HepG2 (cell line): ENCODE data around the gene SRRM1. TPM values are rescaled to one million over a fixed set of nuclear protein-coding genes. Genes with fewer than 3 reads are reported as not detected.

Experiments
- ATAC-seq: fragments of 200-7000 bp; cut with Tn5 transposase; 3 replicates; pipeline ENCODE4 v1.9.1; 2020; ENCODE audit warnings: mild to moderate bottlenecking, moderate library complexity
- BruUV-seq: library from RNA; stranded (reverse); fragments of 400-500 nt; replicated peaks from 2 replicates; lab custom pipeline; 2021; lab: Mats Ljungman, UMichigan
- CTCF ChIA-PET: fragments of 300-600 bp; formaldehyde crosslinking; extraction: SDS; loops from one replicate; lab custom pipeline; 2021; ENCODE audit warnings: low total read pairs, inconsistent platforms, low intra/inter-chr PET ratio; lab: Yijun Ruan, JAX
- POLR2A ChIA-PET: fragments of 350-600 bp; sonication (Branson Sonifier 250); formaldehyde crosslinking; loops from one replicate; lab custom pipeline; 2020; ENCODE audit warnings: antibody characterized with exemption, inconsistent platforms; lab: Yijun Ruan, JAX
- DNase-seq: peaks from one replicate; pipeline ENCODE4 v3.0.0-alpha.2; 2015; ENCODE audit warnings: low spot score
- FAIRE-seq: peaks from 3 replicates; lab custom pipeline; 2011; peaks lifted over from hg19 to GRCh38; lab: Jason Lieb, UNC
- H2AFZ ChIP-seq: one replicate; pipeline ENCODE4 v1.6.1; 2011; ENCODE audit warnings: low read length, inconsistent platforms
- H3K27ac ChIP-seq: fragments of 300-600 bp; 3 replicates; pipeline ENCODE4 v1.8.0; 2011; ENCODE audit warnings: mixed run types, mild to moderate bottlenecking, mixed read lengths, low read length, inconsistent platforms; ENCODE audit not compliant: insufficient read depth; ENCODE audit errors: extremely low read length
- H3K27me3 ChIP-seq, 2 experiments: fragments of 200-600 bp in 1 of 2; 2 replicates in 1 of 2; 3 replicates in 1 of 2; pipeline versions ENCODE4 v1.6.0 to v1.8.0; 2011; ENCODE audit warnings: low read length in 2 of 2, mild to moderate bottlenecking in 2 of 2, moderate library complexity in 2 of 2, inconsistent platforms in 1 of 2; ENCODE audit not compliant: insufficient read depth in 2 of 2, control insufficient read depth in 1 of 2
- H3K36me3 ChIP-seq, 2 experiments: fragments of 200-600 bp in 1 of 2; replicated peaks in 1 of 2; 2 replicates in 1 of 2; 3 replicates in 1 of 2; pipeline versions ENCODE4 v1.5.1 to v1.8.0; 2011; ENCODE audit warnings: low read length in 2 of 2, inconsistent platforms in 1 of 2; ENCODE audit not compliant: insufficient read depth in 2 of 2, control insufficient read depth in 1 of 2
- H3K4me1 ChIP-seq: 2 replicates; pipeline ENCODE4 v1.5.1; 2012; ENCODE audit warnings: low read length, inconsistent platforms; ENCODE audit not compliant: insufficient read depth
- H3K4me2 ChIP-seq: 2 replicates; pipeline ENCODE4 v1.6.0; 2011; ENCODE audit warnings: low read depth, low read length, inconsistent platforms
- H3K4me3 ChIP-seq, 3 experiments: fragments of 200-600 bp in 1 of 3; sonication (generic), shearing (Covaris generic) in 1 of 3; replicated peaks in 1 of 3; 2 replicates each; pipeline ENCODE4 v1.5.1; 2011 to 2016; ENCODE audit warnings: low read length in 3 of 3, inconsistent platforms in 2 of 3, low read depth in 2 of 3, mild to moderate bottlenecking in 2 of 3, control low read depth in 1 of 3, mixed read lengths in 1 of 3; ENCODE audit not compliant: insufficient read depth in 1 of 3
- H3K79me2 ChIP-seq: one replicate; pipeline ENCODE4 v1.6.1; 2011; ENCODE audit warnings: low read length, inconsistent platforms; ENCODE audit not compliant: insufficient read depth
- H3K9ac ChIP-seq: 2 replicates; pipeline ENCODE4 v1.6.0; 2011; ENCODE audit warnings: mild to moderate bottlenecking, low read depth, low read length, inconsistent platforms; ENCODE audit not compliant: insufficient read depth
- H3K9me3 ChIP-seq: 2 replicates; pipeline ENCODE4 v1.5.1; 2012; ENCODE audit warnings: mild to moderate bottlenecking, low read length
- H4K20me1 ChIP-seq: 2 replicates; pipeline ENCODE4 v1.6.0; 2011; ENCODE audit warnings: inconsistent platforms, mild to moderate bottlenecking, low read length, moderate library complexity; ENCODE audit not compliant: insufficient read depth
- ATF1 ChIP-seq: IDR thresholded peaks from 2 replicates; pipeline ENCODE4 v1.6.1; 2016; ENCODE audit warnings: mild to moderate bottlenecking, control low read depth
- BCL6 ChIP-seq: IDR thresholded peaks from 2 replicates; pipeline ENCODE4 v1.6.1; 2016; ENCODE audit warnings: missing genetic modification reagents, missing compliant biosample characterization
- DDIT3 ChIP-seq: sonication (generic); formaldehyde crosslinking; IDR thresholded peaks from 2 replicates; pipeline ENCODE4 v1.4.0; 2020; ENCODE audit warnings: mild to moderate bottlenecking, missing genetic modification reagents
- ELF4 ChIP-seq: sonication (generic); formaldehyde crosslinking; IDR thresholded peaks from 2 replicates; pipeline ENCODE4 v1.5.0; 2020; ENCODE audit warnings: missing genetic modification reagents, mild to moderate bottlenecking, moderate library complexity, borderline replicate concordance
- EZH2 ChIP-seq: conservative IDR thresholded peaks from 2 replicates; pipeline ENCODE4 v1.6.1; 2012; ENCODE audit warnings: mild to moderate bottlenecking, low read depth, low read length, moderate library complexity
- FOXJ3 ChIP-seq: sonication (generic); formaldehyde crosslinking; IDR thresholded peaks from 2 replicates; pipeline ENCODE4 v1.4.0; 2020; ENCODE audit warnings: missing genetic modification reagents, mild to moderate bottlenecking, borderline replicate concordance
- HNRNPL ChIP-seq: fragments of 200-400 bp; formaldehyde crosslinking; IDR thresholded peaks from 2 replicates; pipeline ENCODE4 v1.6.1; 2017; ENCODE audit warnings: mild to moderate bottlenecking, low read depth, low read length
- HOXA3 ChIP-seq: sonication (generic); formaldehyde crosslinking; IDR thresholded peaks from 2 replicates; pipeline ENCODE4 v1.5.0; 2020; ENCODE audit warnings: missing genetic modification reagents
- IKZF5 ChIP-seq: IDR thresholded peaks from 2 replicates; pipeline ENCODE4 v1.6.1; 2018; ENCODE audit warnings: missing genetic modification reagents, mild to moderate bottlenecking, missing compliant biosample characterization
- ISX ChIP-seq: sonication (generic); formaldehyde crosslinking; conservative IDR thresholded peaks from 2 replicates; pipeline ENCODE4 v1.5.0; 2020; ENCODE audit warnings: missing genetic modification reagents
- KLF6 ChIP-seq: IDR thresholded peaks from 2 replicates; pipeline ENCODE4 v1.8.0; 2016; ENCODE audit warnings: missing biosample characterization, missing genetic modification reagents
- MBD4 ChIP-seq: IDR thresholded peaks from 2 replicates; pipeline ENCODE4 v1.6.1; 2012; ENCODE audit warnings: low read length, inconsistent platforms, borderline replicate concordance
- MED13 ChIP-seq: sonication (generic); formaldehyde crosslinking; IDR thresholded peaks from 2 replicates; pipeline ENCODE4 v1.5.0; 2020; ENCODE audit warnings: missing genetic modification reagents
- NFIB ChIP-seq: sonication (generic); formaldehyde crosslinking; IDR thresholded peaks from 2 replicates; pipeline ENCODE4 v1.9.0; 2021; ENCODE audit warnings: missing genetic modification reagents, mild to moderate bottlenecking, borderline replicate concordance
- NFKB2 ChIP-seq: sonication (generic); formaldehyde crosslinking; IDR thresholded peaks from 2 replicates; pipeline ENCODE4 v1.4.0; 2020; ENCODE audit warnings: missing genetic modification reagents, borderline replicate concordance
- POGK ChIP-seq: sonication (generic); formaldehyde crosslinking; conservative IDR thresholded peaks from 2 replicates; pipeline ENCODE4 v1.8.0; 2022; ENCODE audit warnings: mild to moderate bottlenecking, moderate library complexity, missing genetic modification reagents
- SRF ChIP-seq: IDR thresholded peaks from 2 replicates; pipeline ENCODE4 v1.6.1; 2011; ENCODE audit warnings: mild to moderate bottlenecking, low read depth, low read length, moderate library complexity
- ZNF333 ChIP-seq: sonication (generic); formaldehyde crosslinking; IDR thresholded peaks from 2 replicates; pipeline ENCODE4 v1.4.0; 2020; ENCODE audit warnings: mild to moderate bottlenecking, missing genetic modification reagents, borderline replicate concordance
- ZNF512 ChIP-seq: sonication (generic); formaldehyde crosslinking; IDR thresholded peaks from 2 replicates; pipeline ENCODE4 v1.4.0; 2020; ENCODE audit warnings: mild to moderate bottlenecking, missing genetic modification reagents
- ZSCAN12 ChIP-seq: sonication (generic); formaldehyde crosslinking; IDR thresholded peaks from 2 replicates; pipeline ENCODE4 v1.9.0; 2021; ENCODE audit warnings: mild to moderate bottlenecking, missing genetic modification reagents
- WGBS: methylation state at CpG from one replicate; pipeline ENCODE4 v1.1.6; 2017; ENCODE audit warnings: low lambda C conversion rate; 5-methylcytosine and 5-hydroxymethylcytosine counted together
- in situ Hi-C: cut with HindIII; loops from 2 replicates; pipeline ENCODE4 v1.10.0; 2017; ENCODE audit warnings: low pct_unique_long_range_greater_than_20kb; ENCODE audit not compliant: extremely low pct_ligation_motif_present
- intact Hi-C: fragments of 100-400 bp; cut with micrococcal nuclease; formaldehyde crosslinking; loops from one replicate; pipeline ENCODE4 v1.10.0; 2022; ENCODE audit not compliant: unreplicated experiment
- polyA plus RNA-seq, 8 experiments: library from polyadenylated mRNA; depleted of rRNA in 3 of 8; stranded (reverse) in 7 of 8; unstranded in 1 of 8; fragments of >200 nt; fragmentation: Illumina TruSeq in 4 of 8; extraction: Trizol in 4 of 8; gene quantifications; 2 replicates each; pipeline versions ENCODE4 v1.2.1 to v1.2.3, GENCODE V29; 2011 to 2016; ENCODE audit warnings: low read depth in 4 of 8, missing spikeins in 1 of 8, mixed read lengths in 1 of 8; ENCODE audit not compliant: insufficient read depth in 1 of 8
- total RNA-seq, 5 experiments: library from RNA; depleted of rRNA; stranded (reverse); fragments of >200 nt; fragmentation: Illumina TruSeq; extraction: Trizol; gene quantifications; 2 replicates each; pipeline ENCODE4 v1.2.3, GENCODE V29; 2016; ENCODE audit warnings: low read depth in 1 of 5

SRRM1 gene
- total and polyA plus RNA-seq, 2 of the 13 experiments (the other 11 are each of a cell fraction or from before 2014, with no cell fraction given) = 31.6 to 44.5 TPM

- no peaks in the 10 kb centered on the region; a peak in 1 of 5 replicates for H3K27me3 ChIP-seq
- H3K4me3 ChIP-seq = peak overlapping the region in 1 of 3 experiments; percentile 46; a peak in 2 of 6 replicates
- no peak overlapping the region for H2AFZ ChIP-seq
- ChIA-PET POLR2A (interaction anchor here (0.7 to 1.6 kb wide), 3 partner anchors 11 to 64 kb away, joined by 3 read pairs; no protein-coding TSS in a partner anchor), CTCF (no interaction called here)
- peak overlapping the region; percentile 66 for H3K27ac ChIP-seq
- H3K4me1 ChIP-seq = peaks cover 38% of the 10 kb centered on the region
- no TSS peak for BruUV-seq
- ATAC-seq (peak; percentile 92), DNase-seq (peak; percentile 60), FAIRE-seq (peak; percentile 59)
- H3K4me2 ChIP-seq = peak overlapping the region; percentile 70
- WGBS = 20% methylated on average over 8 of the region's 19 CpGs
- no peak overlapping the region for H3K9ac ChIP-seq
- H3K9me3 ChIP-seq = no peaks in the 10 kb centered on the region
- no peaks in the 10 kb centered on the region for H3K79me2 ChIP-seq
- no peaks in the 10 kb centered on the region for H3K36me3 ChIP-seq
- in situ Hi-C loops = no loop called here
- H4K20me1 ChIP-seq = no peaks in the 10 kb centered on the region
- intact Hi-C loops = no loop called here
- TF ChIP-seq HOXA3 (CRISPR knock-in tag) (peak; percentile 78), ZSCAN12 (CRISPR knock-in tag) (no peak), FOXJ3 (CRISPR knock-in tag) (no peak), POGK (CRISPR knock-in tag) (no peak), KLF6 (no peak), NFIB (CRISPR knock-in tag) (no peak), IKZF5 (CRISPR knock-in tag) (peak; percentile 63; the same call in 1 of the 2 replicates), EZH2 (no peak), ZNF333 (CRISPR knock-in tag) (no peak), NFKB2 (CRISPR knock-in tag) (peak; percentile 33; the same call in 1 of the 2 replicates), ZNF512 (CRISPR knock-in tag) (no peak), MBD4 (no peak), BCL6 (CRISPR knock-in tag) (no peak), HNRNPL (no peak), ELF4 (CRISPR knock-in tag) (no peak), DDIT3 (CRISPR knock-in tag) (no peak), SRF (no peak), MED13 (CRISPR knock-in tag) (no peak), ISX (CRISPR knock-in tag) (no peak), ATF1 (CRISPR knock-in tag) (no peak)
Measured at GRCh38 chr1:24605534-24606295, 37.4 kb upstream of the SRRM1 start.
